ENCODE results near the gene KCNJ4. TPM values are rescaled to one million over a fixed set of nuclear protein-coding genes. Genes with fewer than 3 reads are reported as not detected.

The KCNJ4 gene
- total and polyA plus RNA-seq, 10 of the 15 experiments (the other 5 are each of a cell fraction or from before 2014, with no cell fraction given), result not detected

GRCh38 chr22:38412435-38413084, 42.4 kb downstream of the KCNJ4 start (continued):
- peak; percentile 40 for TF ChIP-seq USF1 (IDR thresholded peaks at IDR 0.05; ENCODE audit: borderline replicate concordance, extremely low read length, insufficient read depth, low read depth, low read length)

GRCh38 chr22:38411016-38411415, 44.0 kb downstream of the KCNJ4 start:
- DNase-seq (ENCODE audit: low read depth, low spot score) (no peak), ATAC-seq (no peak), FAIRE-seq (no peak)
- in situ Hi-C loops (cut with MboI) (no loop called here), intact Hi-C loops (cut with micrococcal nuclease; ENCODE audit: unreplicated experiment) (no loop called here)
- H3K27me3 ChIP-seq (replicated peaks in 1 of 2; ENCODE audit: control insufficient read depth in 2 of 2, insufficient read depth in 2 of 2, low read length in 1 of 2), result no peaks in the 10 kb centered on the region; a peak in 2 of 4 replicates
- no peak overlapping the region for H3K27ac ChIP-seq (ENCODE audit: control insufficient read depth, insufficient read depth)
- no TSS peak for BruUV-seq (replicated peaks)
- CTCF ChIA-PET, result no interaction called here
- H3K79me2 ChIP-seq (ENCODE audit: control insufficient read depth, insufficient read depth, low read length), result no peaks in the 10 kb centered on the region
- POLR2A ChIA-PET, result interaction anchor here (0.7 kb wide), 1 partner anchor 67 kb away, joined by 4 read pairs; no protein-coding TSS in a partner anchor
- H3K36me3 ChIP-seq (ENCODE audit: control insufficient read depth in 2 of 2, insufficient read depth in 2 of 2, low read length in 1 of 2), result no peaks in the 10 kb centered on the region
- H3K9me3 ChIP-seq (replicated peaks; ENCODE audit: control insufficient read depth, insufficient read depth, low read length), result no peaks in the 10 kb centered on the region; the same call in 2 of the 3 replicates
- RAD21 ChIA-PET (ENCODE audit: unreplicated experiment), result no interaction called here
- H2AFZ ChIP-seq (ENCODE audit: control insufficient read depth, low read depth, low read length), result no peak overlapping the region
- H4K20me1 ChIP-seq (ENCODE audit: control insufficient read depth, insufficient read depth), result no peaks in the 10 kb centered on the region
- H3K9ac ChIP-seq (ENCODE audit: control insufficient read depth, insufficient read depth, low read length), result no peak overlapping the region
- SMC1A ChIA-PET (ENCODE audit: uncharacterized antibody, unreplicated experiment), result no interaction called here
- H3K4me2 ChIP-seq (ENCODE audit: control insufficient read depth, insufficient read depth), result no peak overlapping the region
- H3K4me3 ChIP-seq, result no peak overlapping the region
- H3K4me1 ChIP-seq (ENCODE audit: control insufficient read depth, insufficient read depth, low read length), result no peaks in the 10 kb centered on the region; the same call in 1 of the 2 replicates
- 98% methylated on average over 2 of the region's 2 CpGs for WGBS (ENCODE audit: insufficient coverage, insufficient replicate concordance, low lambda C conversion rate, missing lambda C conversion rate)
- TF ChIP-seq MAX (IDR thresholded peaks at IDR 0.05; ENCODE audit: low read depth, low read length) (no peak), MEF2B (IDR thresholded peaks at IDR 0.05; ENCODE audit: partially characterized antibody, poor library complexity, severe bottlenecking) (no peak), BCL3 (IDR thresholded peaks at IDR 0.05; ENCODE audit: borderline replicate concordance, insufficient read depth, low read depth, low read length, poor library complexity, severe bottlenecking) (no peak), CHD1 (IDR thresholded peaks at IDR 0.05; ENCODE audit: low read depth, low read length) (no peak), PAX8 (IDR thresholded peaks at IDR 0.05) (no peak), HDGF (IDR thresholded peaks at IDR 0.05) (no peak), POLR2AphosphoS2 (IDR thresholded peaks at IDR 0.05; ENCODE audit: low read depth, low read length) (no peak), CBX3 (IDR thresholded peaks at IDR 0.05; ENCODE audit: borderline replicate concordance, low read depth) (no peak), WRNIP1 (IDR thresholded peaks at IDR 0.05; ENCODE audit: borderline replicate concordance, low read depth, low read length) (no peak), TCF12 (IDR thresholded peaks at IDR 0.05; ENCODE audit: low read depth, low read length) (no peak), ZNF217 (IDR thresholded peaks at IDR 0.05) (no peak), CUX1 (IDR thresholded peaks at IDR 0.05; ENCODE audit: insufficient replicate concordance, low read depth, low read length) (no peak), RCOR1 (conservative IDR thresholded peaks at IDR 0.05; ENCODE audit: low read depth, low read length) (no peak), YBX1 (IDR thresholded peaks at IDR 0.05) (no peak)
